Endothelial cell of umbilical vein (primary cell): ENCODE results near the gene RBMS3.
A peak's percentile ranks its signal among the peaks of the same experiment; 100 is the strongest.

ENCODE experiments used
- EZH2 ChIP-seq: IDR thresholded peaks from 2 replicates; pipeline ENCODE4 v1.6.1; 2012; ENCODE audit warnings: borderline replicate concordance, low read depth, mild to moderate bottlenecking, moderate library complexity, low read length, inconsistent platforms; ENCODE audit not compliant: severe bottlenecking
- GATA2 ChIP-seq: IDR thresholded peaks from 2 replicates; pipeline ENCODE4 v1.7.0; 2011; ENCODE audit warnings: low read depth, mild to moderate bottlenecking, moderate library complexity, mixed read lengths, low read length; ENCODE audit not compliant: insufficient read length, insufficient read depth
- MYC ChIP-seq: IDR thresholded peaks from one replicate; pipeline ENCODE4 v1.6.1; 2011; ENCODE audit warnings: mild to moderate bottlenecking, low read depth, low read length
- POLR2A ChIP-seq: IDR thresholded peaks from 2 replicates; pipeline ENCODE4 v1.6.1; 2012; ENCODE audit warnings: low read depth, mild to moderate bottlenecking, control low read depth, low read length
- POLR2AphosphoS5 ChIP-seq: IDR thresholded peaks from 2 replicates; pipeline ENCODE4 v1.6.1; 2012; ENCODE audit warnings: low read depth, mild to moderate bottlenecking, control low read depth, low read length, moderate library complexity; ENCODE audit not compliant: insufficient read depth
- TF ChIP-seq, protein P1 (sequence below), 2 donors: IDR thresholded peaks; 1 replicate in 1 of 2; 2 replicates in 1 of 2; pipeline ENCODE4 v1.5.1; 2011; ENCODE audit warnings: low read length in 2 of 2, mild to moderate bottlenecking in 2 of 2, moderate library complexity in 2 of 2, control low read depth in 1 of 2, inconsistent platforms in 1 of 2, low read depth in 1 of 2; ENCODE audit not compliant: insufficient read depth in 1 of 2; ENCODE audit errors: extremely low read depth in 1 of 2
- TF ChIP-seq, protein P2 (sequence below): IDR thresholded peaks from 2 replicates; pipeline ENCODE4 v1.6.1; 2011; ENCODE audit not compliant: insufficient read depth, insufficient read length

DNA sequence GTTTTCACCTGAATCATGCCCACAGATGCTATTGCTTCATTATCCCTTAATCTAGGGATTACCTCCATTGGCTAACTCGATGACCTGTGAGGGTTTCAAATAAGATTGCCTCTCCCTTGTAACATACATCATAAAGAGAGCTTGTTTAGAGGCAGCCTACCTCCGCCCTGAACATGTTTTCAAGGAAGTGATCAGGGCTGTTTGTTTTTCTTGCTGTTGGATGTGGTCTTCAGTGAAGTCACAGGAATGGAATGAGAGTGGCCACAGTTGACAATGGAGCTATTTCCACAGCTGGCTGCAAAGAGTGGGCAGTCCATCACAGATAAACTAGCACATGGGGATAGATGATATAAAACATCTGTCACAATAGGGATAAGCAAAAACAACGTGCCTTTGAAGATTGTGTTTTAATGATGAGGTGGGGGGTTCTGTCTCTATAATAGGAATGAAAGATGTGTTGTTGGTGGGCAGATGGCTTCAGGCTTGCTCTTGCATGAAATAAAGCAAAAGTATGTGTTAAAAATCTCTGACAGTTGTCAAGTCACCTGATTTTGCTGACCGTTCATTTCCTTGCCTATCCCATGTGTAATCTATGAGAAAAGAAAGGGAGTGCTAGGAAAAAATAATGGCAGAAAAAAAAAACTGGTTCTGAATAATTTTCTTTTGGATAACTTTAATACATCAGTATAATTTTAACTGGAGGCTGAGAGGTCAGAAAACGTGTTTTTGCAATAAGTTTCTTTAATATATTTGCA lies 642.3 kb downstream of the RBMS3 start:
- TF ChIP-seq, protein P1, sequence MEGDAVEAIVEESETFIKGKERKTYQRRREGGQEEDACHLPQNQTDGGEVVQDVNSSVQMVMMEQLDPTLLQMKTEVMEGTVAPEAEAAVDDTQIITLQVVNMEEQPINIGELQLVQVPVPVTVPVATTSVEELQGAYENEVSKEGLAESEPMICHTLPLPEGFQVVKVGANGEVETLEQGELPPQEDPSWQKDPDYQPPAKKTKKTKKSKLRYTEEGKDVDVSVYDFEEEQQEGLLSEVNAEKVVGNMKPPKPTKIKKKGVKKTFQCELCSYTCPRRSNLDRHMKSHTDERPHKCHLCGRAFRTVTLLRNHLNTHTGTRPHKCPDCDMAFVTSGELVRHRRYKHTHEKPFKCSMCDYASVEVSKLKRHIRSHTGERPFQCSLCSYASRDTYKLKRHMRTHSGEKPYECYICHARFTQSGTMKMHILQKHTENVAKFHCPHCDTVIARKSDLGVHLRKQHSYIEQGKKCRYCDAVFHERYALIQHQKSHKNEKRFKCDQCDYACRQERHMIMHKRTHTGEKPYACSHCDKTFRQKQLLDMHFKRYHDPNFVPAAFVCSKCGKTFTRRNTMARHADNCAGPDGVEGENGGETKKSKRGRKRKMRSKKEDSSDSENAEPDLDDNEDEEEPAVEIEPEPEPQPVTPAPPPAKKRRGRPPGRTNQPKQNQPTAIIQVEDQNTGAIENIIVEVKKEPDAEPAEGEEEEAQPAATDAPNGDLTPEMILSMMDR (IDR thresholded peaks at IDR 0.05; ENCODE audit: extremely low read depth in 1 of 2, insufficient read depth in 1 of 2, low read depth in 1 of 2, low read length in 2 of 2), result no peak
- no peak for TF ChIP-seq POLR2A
- TF ChIP-seq EZH2, result no peak
- TF ChIP-seq, protein P2, sequence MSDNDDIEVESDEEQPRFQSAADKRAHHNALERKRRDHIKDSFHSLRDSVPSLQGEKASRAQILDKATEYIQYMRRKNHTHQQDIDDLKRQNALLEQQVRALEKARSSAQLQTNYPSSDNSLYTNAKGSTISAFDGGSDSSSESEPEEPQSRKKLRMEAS, result no peak
- TF ChIP-seq POLR2AphosphoS5, result peak; percentile 61
- TF ChIP-seq GATA2, result peak; percentile 42
- TF ChIP-seq MYC, result no peak
